ENCODE data around the gene BANP.
"Not testable (repeated sequence)": the region's sequence is repeated elsewhere in the genome, so short reads cannot be mapped to it uniquely, and the experiment has no call there.

- TF ChIP-seq CTCF (conservative IDR thresholded peaks at IDR 0.05; ENCODE audit: low read depth, low read length); EZH2 (IDR thresholded peaks at IDR 0.05; ENCODE audit: low read length, unreplicated experiment); EZH2phosphoT487 (IDR thresholded peaks at IDR 0.05; ENCODE audit: borderline replicate concordance, low read length): not testable (repeated sequence)
Observed at GRCh38 chr16:88119881-88120751, 168.9 kb downstream of the BANP start.

All from PC-3 (cell line).